Measurements from ENCODE around the gene CELA3B. TPM values are rescaled to one million over a fixed set of nuclear protein-coding genes. Genes with fewer than 3 reads are reported as not detected.
"Not testable (repeated sequence)": the region's sequence is repeated elsewhere in the genome, so short reads cannot be mapped to it uniquely, and the experiment has no call there.

Gene CELA3B
- total RNA-seq, 1 experiment from 2014 or later, result not detected

DNA sequence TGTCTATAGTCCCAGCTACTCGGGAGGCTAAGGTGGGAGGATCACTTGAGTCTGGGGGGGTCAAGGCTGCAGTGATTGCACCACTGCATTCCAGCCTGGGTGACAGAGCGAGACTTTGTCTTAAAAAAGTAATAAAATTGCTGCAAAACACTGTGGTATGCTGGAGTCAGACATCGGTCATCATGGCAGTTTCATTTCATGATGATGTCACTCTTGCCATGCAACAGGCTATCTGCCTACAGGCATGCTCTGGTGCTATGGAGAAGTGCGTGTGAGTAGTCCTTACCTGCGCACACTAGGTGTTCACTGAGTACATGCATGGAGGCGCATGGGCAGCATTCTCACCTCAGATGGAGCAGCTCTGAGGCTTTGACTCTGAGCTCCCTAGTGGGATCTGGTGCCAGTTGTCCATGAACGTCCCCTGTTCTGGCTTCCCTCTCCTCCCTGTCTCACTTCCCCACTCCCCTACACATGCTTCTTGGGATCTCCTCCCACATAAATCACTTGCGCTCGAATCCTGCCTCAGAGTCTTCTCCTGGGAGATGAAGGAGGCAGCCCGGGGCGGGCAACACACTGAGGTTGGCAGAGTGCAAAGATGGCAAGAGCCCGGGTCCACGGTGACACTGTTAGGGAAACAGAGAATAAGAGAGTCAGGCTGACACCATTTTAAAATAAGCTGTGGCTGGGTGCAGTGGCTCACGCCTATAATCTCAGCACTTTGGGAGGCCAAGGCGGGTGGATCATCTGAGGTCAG lies 10.4 kb upstream of the CELA3B start:
- H3K4me2 ChIP-seq (ENCODE audit: low read depth, low read length, poor library complexity, severe bottlenecking), result no peak overlapping the region
- H3K9me2 ChIP-seq (replicated peaks; ENCODE audit: insufficient read depth, low read length), result no peaks in the 10 kb centered on the region
- no peak for DNase-seq
- H2AFZ ChIP-seq (ENCODE audit: low read length), result no peak overlapping the region
- H3K27me3 ChIP-seq (ENCODE audit: low read length), result no peaks in the 10 kb centered on the region
- no peaks in the 10 kb centered on the region for H4K20me1 ChIP-seq (ENCODE audit: insufficient read depth, low read depth, low read length)
- no peaks in the 10 kb centered on the region for H3K36me3 ChIP-seq (ENCODE audit: insufficient read depth, low read length)
- no peaks in the 10 kb centered on the region for H3K9me3 ChIP-seq (ENCODE audit: low read length)
- no peak overlapping the region for H3K9ac ChIP-seq (ENCODE audit: low read length)
- H3K79me2 ChIP-seq (ENCODE audit: low read length), result no peaks in the 10 kb centered on the region
- H3K4me3 ChIP-seq (ENCODE audit: low read length), result no peak overlapping the region
- no peaks in the 10 kb centered on the region for H3K4me1 ChIP-seq (ENCODE audit: low read length)
- no peak overlapping the region for H3K27ac ChIP-seq (ENCODE audit: low read length)

DNA sequence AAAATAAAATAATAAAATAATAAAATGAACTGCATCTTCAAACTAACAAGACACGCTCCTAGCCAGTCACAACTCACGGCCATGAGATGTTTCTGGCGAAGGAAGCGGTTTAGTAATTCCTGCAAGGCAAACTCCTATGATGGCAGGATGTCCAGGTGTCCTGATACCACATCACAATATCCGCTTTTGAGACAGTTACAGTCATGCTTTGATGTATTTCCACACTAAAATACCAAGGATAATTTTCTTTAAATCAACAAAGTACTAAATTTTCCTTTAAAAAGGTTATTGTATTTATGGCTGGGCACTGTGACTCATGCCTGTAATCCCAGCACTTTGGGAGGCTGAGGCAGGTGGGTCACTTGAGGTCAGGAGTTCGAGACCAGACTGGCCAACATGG lies 9.6 kb upstream of the CELA3B start:
- not testable (repeated sequence) for H3K9me2 ChIP-seq (replicated peaks; ENCODE audit: insufficient read depth, low read length); H3K27ac ChIP-seq (ENCODE audit: low read length); H3K9ac ChIP-seq (ENCODE audit: low read length); H4K20me1 ChIP-seq (ENCODE audit: insufficient read depth, low read depth, low read length); H3K36me3 ChIP-seq (ENCODE audit: insufficient read depth, low read length); H2AFZ ChIP-seq (ENCODE audit: low read length); H3K9me3 ChIP-seq (ENCODE audit: low read length); H3K4me1 ChIP-seq (ENCODE audit: low read length); H3K79me2 ChIP-seq (ENCODE audit: low read length); DNase-seq; H3K4me3 ChIP-seq (ENCODE audit: low read length); H3K27me3 ChIP-seq (ENCODE audit: low read length); H3K4me2 ChIP-seq (ENCODE audit: low read depth, low read length, poor library complexity, severe bottlenecking)

DNA sequence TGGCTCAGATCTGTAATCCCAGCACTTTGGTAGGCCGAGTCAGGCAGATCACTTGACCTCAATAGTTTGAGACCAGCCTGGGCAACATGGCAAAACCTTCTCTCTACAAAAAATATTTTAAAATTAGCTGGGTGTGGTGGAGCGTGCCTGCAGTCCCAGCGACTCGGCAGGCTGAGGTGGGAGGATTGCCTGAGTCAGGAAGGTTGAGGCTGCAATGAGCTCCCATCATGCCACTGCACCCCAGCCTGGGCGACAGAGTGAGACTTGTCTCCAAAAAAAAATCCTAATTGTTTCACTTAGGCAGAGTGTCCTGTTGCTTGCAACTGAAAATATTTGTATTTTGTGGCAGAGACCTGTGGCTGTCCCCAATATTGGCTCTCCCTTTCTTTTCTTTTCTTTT lies 7.8 kb upstream of the CELA3B start:
- DNase-seq; H3K4me3 ChIP-seq (ENCODE audit: low read length); H3K4me1 ChIP-seq (ENCODE audit: low read length); H3K27ac ChIP-seq (ENCODE audit: low read length); H3K4me2 ChIP-seq (ENCODE audit: low read depth, low read length, poor library complexity, severe bottlenecking); H3K9ac ChIP-seq (ENCODE audit: low read length); H3K27me3 ChIP-seq (ENCODE audit: low read length); H2AFZ ChIP-seq (ENCODE audit: low read length); H3K9me3 ChIP-seq (ENCODE audit: low read length); H3K36me3 ChIP-seq (ENCODE audit: insufficient read depth, low read length); H3K79me2 ChIP-seq (ENCODE audit: low read length); H3K9me2 ChIP-seq (replicated peaks; ENCODE audit: insufficient read depth, low read length); H4K20me1 ChIP-seq (ENCODE audit: insufficient read depth, low read depth, low read length): not testable (repeated sequence)

DNA sequence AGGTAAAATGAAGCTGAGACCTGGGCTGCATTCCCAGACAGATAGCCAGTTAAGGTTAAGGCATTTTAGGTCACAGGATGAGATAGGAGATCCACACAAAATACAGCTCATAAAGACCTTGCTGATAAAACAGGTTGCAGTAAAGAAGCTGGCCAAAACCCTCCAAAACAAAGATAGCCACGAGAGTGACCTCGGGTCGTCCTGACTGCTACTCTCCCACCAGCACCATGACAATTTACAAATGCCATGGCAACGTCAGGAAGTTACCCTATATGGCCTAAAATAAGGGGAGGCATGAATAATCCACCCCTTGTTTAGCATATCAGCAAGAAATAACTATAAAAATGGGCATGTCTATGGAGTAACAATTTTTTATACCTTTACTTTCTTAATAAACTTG lies 6.3 kb upstream of the CELA3B start:
- not testable (repeated sequence) for H3K9me3 ChIP-seq (ENCODE audit: low read length); H3K36me3 ChIP-seq (ENCODE audit: insufficient read depth, low read length); DNase-seq; H3K27me3 ChIP-seq (ENCODE audit: low read length); H3K4me2 ChIP-seq (ENCODE audit: low read depth, low read length, poor library complexity, severe bottlenecking); H3K27ac ChIP-seq (ENCODE audit: low read length); H4K20me1 ChIP-seq (ENCODE audit: insufficient read depth, low read depth, low read length); H3K79me2 ChIP-seq (ENCODE audit: low read length); H3K9me2 ChIP-seq (replicated peaks; ENCODE audit: insufficient read depth, low read length); H3K4me3 ChIP-seq (ENCODE audit: low read length); H3K9ac ChIP-seq (ENCODE audit: low read length); H3K4me1 ChIP-seq (ENCODE audit: low read length); H2AFZ ChIP-seq (ENCODE audit: low read length)

DNA sequence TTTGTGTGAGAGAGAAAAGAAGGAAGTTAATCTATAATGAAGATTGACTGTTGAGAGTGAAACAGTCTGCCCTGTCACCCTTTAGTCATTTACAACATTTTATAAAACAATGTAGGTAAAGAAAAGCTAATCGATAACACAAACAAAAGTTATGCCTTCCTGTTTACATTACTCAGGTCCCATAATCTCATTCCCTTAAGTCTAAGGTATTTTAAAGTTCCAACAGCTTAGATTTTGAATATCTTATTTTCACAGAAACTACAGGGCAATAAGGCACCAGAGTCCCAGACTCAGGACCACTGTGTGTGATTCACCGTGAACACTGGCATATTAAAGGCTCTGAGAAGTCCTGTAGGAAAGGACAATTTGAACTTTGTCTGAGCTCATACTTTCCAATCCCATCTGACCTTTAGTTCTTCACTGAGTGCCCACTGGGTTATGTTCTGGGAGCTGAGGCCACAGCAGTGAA lies 3.8 kb upstream of the CELA3B start:
- H3K4me3 ChIP-seq (ENCODE audit: low read length); H4K20me1 ChIP-seq (ENCODE audit: insufficient read depth, low read depth, low read length); H3K79me2 ChIP-seq (ENCODE audit: low read length); DNase-seq; H3K9me2 ChIP-seq (replicated peaks; ENCODE audit: insufficient read depth, low read length); H3K9ac ChIP-seq (ENCODE audit: low read length); H3K27me3 ChIP-seq (ENCODE audit: low read length); H3K4me1 ChIP-seq (ENCODE audit: low read length); H2AFZ ChIP-seq (ENCODE audit: low read length); H3K9me3 ChIP-seq (ENCODE audit: low read length); H3K36me3 ChIP-seq (ENCODE audit: insufficient read depth, low read length); H3K4me2 ChIP-seq (ENCODE audit: low read depth, low read length, poor library complexity, severe bottlenecking); H3K27ac ChIP-seq (ENCODE audit: low read length): not testable (repeated sequence)

DNA sequence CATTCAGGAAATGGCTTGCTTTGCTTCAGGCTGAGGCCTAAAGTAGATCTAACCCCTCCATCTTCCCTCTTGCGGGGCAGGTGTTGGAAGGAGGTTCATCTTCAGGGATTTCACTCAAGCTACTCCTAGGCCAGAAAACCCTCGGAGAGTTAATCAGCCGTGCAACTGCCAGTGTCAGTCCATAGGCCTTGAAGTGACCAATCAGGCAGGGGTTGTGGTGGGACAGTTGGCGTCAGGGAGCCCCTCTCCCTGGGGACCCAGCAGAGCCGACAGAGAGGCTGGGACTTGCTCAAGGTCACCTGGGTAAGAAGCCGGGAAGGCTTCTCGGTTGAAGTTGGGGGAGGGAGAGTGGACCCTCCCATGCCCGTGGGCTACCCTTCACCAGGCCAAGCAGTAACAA lies 2.9 kb upstream of the CELA3B start:
- not testable (repeated sequence) for H3K4me1 ChIP-seq (ENCODE audit: low read length); H3K4me3 ChIP-seq (ENCODE audit: low read length); H4K20me1 ChIP-seq (ENCODE audit: insufficient read depth, low read depth, low read length); H3K9ac ChIP-seq (ENCODE audit: low read length); H2AFZ ChIP-seq (ENCODE audit: low read length); H3K36me3 ChIP-seq (ENCODE audit: insufficient read depth, low read length); H3K27ac ChIP-seq (ENCODE audit: low read length); H3K27me3 ChIP-seq (ENCODE audit: low read length); H3K9me2 ChIP-seq (replicated peaks; ENCODE audit: insufficient read depth, low read length); DNase-seq; H3K9me3 ChIP-seq (ENCODE audit: low read length); H3K4me2 ChIP-seq (ENCODE audit: low read depth, low read length, poor library complexity, severe bottlenecking); H3K79me2 ChIP-seq (ENCODE audit: low read length)

DNA sequence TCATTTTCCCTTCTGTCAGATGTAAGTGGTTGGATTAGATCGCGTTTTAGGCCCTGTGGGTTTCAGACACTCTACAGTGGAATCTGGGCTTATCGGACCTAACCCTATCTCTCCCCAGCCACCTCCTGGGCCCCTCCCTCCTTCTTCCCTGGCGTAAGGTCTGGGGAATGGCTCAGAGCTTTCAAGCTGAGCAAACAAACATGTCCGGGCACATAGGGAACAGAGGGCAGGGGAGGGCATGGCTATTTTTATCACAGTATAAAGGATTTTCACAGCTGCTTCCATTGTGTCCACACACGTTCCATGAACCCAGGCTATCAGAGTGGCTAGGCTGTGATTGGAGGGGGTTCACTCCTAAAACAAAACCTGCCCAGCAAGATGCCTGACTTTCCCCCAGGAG lies 2.1 kb upstream of the CELA3B start:
- not testable (repeated sequence) for H2AFZ ChIP-seq (ENCODE audit: low read length); H3K9ac ChIP-seq (ENCODE audit: low read length); H3K4me3 ChIP-seq (ENCODE audit: low read length); H3K27me3 ChIP-seq (ENCODE audit: low read length); H3K4me1 ChIP-seq (ENCODE audit: low read length); H4K20me1 ChIP-seq (ENCODE audit: insufficient read depth, low read depth, low read length); H3K9me2 ChIP-seq (replicated peaks; ENCODE audit: insufficient read depth, low read length); H3K27ac ChIP-seq (ENCODE audit: low read length); H3K36me3 ChIP-seq (ENCODE audit: insufficient read depth, low read length); H3K79me2 ChIP-seq (ENCODE audit: low read length); H3K4me2 ChIP-seq (ENCODE audit: low read depth, low read length, poor library complexity, severe bottlenecking); H3K9me3 ChIP-seq (ENCODE audit: low read length); DNase-seq

DNA sequence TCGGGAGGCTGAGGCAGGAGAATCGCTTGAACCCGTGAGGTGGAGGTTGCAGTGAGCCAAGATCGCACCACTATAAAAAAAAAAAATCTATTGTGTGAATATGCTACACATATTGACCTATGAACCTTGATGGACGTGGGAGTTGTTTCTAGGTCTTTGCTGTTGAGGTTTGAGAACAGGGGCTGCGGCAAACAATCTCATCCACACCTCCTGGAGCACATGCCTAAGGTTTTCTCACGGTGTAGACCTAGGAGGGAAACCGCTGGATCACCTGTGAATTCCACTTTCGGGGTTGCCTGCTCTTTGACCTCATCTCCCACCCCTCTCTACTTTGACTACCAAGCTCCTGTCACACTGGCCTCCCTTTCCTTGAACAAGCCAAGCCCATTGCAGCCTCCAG lies 1.5 kb upstream of the CELA3B start:
- H3K4me3 ChIP-seq (ENCODE audit: low read length); H3K4me2 ChIP-seq (ENCODE audit: low read depth, low read length, poor library complexity, severe bottlenecking); H3K27ac ChIP-seq (ENCODE audit: low read length); H3K9me3 ChIP-seq (ENCODE audit: low read length); H3K9ac ChIP-seq (ENCODE audit: low read length); H4K20me1 ChIP-seq (ENCODE audit: insufficient read depth, low read depth, low read length); H3K79me2 ChIP-seq (ENCODE audit: low read length); DNase-seq; H3K4me1 ChIP-seq (ENCODE audit: low read length); H2AFZ ChIP-seq (ENCODE audit: low read length); H3K36me3 ChIP-seq (ENCODE audit: insufficient read depth, low read length); H3K9me2 ChIP-seq (replicated peaks; ENCODE audit: insufficient read depth, low read length); H3K27me3 ChIP-seq (ENCODE audit: low read length): not testable (repeated sequence)

DNA sequence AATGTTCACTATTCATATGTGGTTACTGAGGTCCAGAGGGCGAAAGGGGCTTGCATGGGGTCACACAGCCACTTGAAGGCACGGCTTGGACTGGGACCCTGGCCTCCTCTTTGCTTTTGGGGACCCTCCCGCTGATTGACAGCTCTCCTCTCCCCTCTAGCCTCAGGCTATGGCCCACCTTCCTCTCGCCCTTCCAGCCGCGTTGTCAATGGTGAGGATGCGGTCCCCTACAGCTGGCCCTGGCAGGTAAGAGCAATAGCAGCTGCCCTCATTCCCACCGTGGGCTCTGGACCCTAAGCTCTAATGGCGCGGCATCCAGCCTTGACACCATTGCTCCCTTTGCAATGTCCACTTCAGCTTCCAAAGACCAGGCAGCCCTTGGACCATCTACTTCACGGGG lies 1.4 kb downstream of the CELA3B start:
- H3K4me2 ChIP-seq (ENCODE audit: low read depth, low read length, poor library complexity, severe bottlenecking); DNase-seq; H3K36me3 ChIP-seq (ENCODE audit: insufficient read depth, low read length); H2AFZ ChIP-seq (ENCODE audit: low read length); H3K27me3 ChIP-seq (ENCODE audit: low read length); H3K79me2 ChIP-seq (ENCODE audit: low read length); H3K9me3 ChIP-seq (ENCODE audit: low read length); H3K4me1 ChIP-seq (ENCODE audit: low read length); H3K4me3 ChIP-seq (ENCODE audit: low read length); H4K20me1 ChIP-seq (ENCODE audit: insufficient read depth, low read depth, low read length); H3K9me2 ChIP-seq (replicated peaks; ENCODE audit: insufficient read depth, low read length); H3K9ac ChIP-seq (ENCODE audit: low read length); H3K27ac ChIP-seq (ENCODE audit: low read length): not testable (repeated sequence)
